ENCODE data around the gene PRSS57.

- TF ChIP-seq CTCF (IDR thresholded peaks at IDR 0.05), result no peak
- TF ChIP-seq POLR2A (IDR thresholded peaks at IDR 0.05), result no peak
These were observed 37.2 kb upstream of the PRSS57 start for GRCh38 chr19:732148-733069.
